ENCODE measurements around the gene OR52A1.
"Not testable (repeated sequence)": the region's sequence is repeated elsewhere in the genome, so short reads cannot be mapped to it uniquely, and the experiment has no call there.

OR52A1 gene

GRCh38 chr11:5154657-5155056, at the start of gene OR52A1:
Gene OR52A1 (minus strand): TSS chr11:5154757. CDS start chr11:5152369, 2,388 bp downstream.
- DNase-seq: no peak

GRCh38 chr11:5203366-5203765, 48.8 kb upstream of the OR52A1 start:
- DNase-seq: no peak

- DNase-seq: no peak
Observed at GRCh38 chr11:5200582-5200981, 46.0 kb upstream of the OR52A1 start, which contains the start of gene OR51V1. Gene OR51V1 (minus strand): TSS chr11:5200682. CDS start chr11:5200682, 0 bp downstream.

GRCh38 chr11:5198285-5198684, 43.7 kb upstream of the OR52A1 start:
- no peak for DNase-seq

GRCh38 chr11:5197536-5197935, 43.0 kb upstream of the OR52A1 start:
- no peak for DNase-seq

- no peak for DNase-seq
Observed at GRCh38 chr11:5196731-5197130, 42.2 kb upstream of the OR52A1 start.

- no peak for DNase-seq
Observed at GRCh38 chr11:5196067-5196466, 41.5 kb upstream of the OR52A1 start.

GRCh38 chr11:5192738-5193137, 38.2 kb upstream of the OR52A1 start:
- DNase-seq: no peak

GRCh38 chr11:5188201-5188600, 33.6 kb upstream of the OR52A1 start:
- DNase-seq: no peak

GRCh38 chr11:5178046-5178837, 23.7 kb upstream of the OR52A1 start:
- DNase-seq: no peak

- no peak for DNase-seq
Observed at GRCh38 chr11:5174934-5175333, 20.4 kb upstream of the OR52A1 start.

- DNase-seq: no peak
Observed at GRCh38 chr11:5171856-5172255, 17.3 kb upstream of the OR52A1 start.

GRCh38 chr11:5165898-5166297, 11.3 kb upstream of the OR52A1 start:
- not testable (repeated sequence) for DNase-seq

- not testable (repeated sequence) for DNase-seq
Observed at GRCh38 chr11:5164807-5165206, 10.2 kb upstream of the OR52A1 start.

GRCh38 chr11:5161045-5161444, 6.5 kb upstream of the OR52A1 start:
- not testable (repeated sequence) for DNase-seq

- not testable (repeated sequence) for DNase-seq
Observed at GRCh38 chr11:5160217-5160616, 5.7 kb upstream of the OR52A1 start.

GRCh38 chr11:5159806-5160205, 5.2 kb upstream of the OR52A1 start:
- no peak for DNase-seq

GRCh38 chr11:5153574-5154431, 754 bp downstream of the OR52A1 start:
- DNase-seq: no peak

GRCh38 chr11:5151713-5152153, 2.8 kb downstream of the OR52A1 start:
- no peak for DNase-seq

GRCh38 chr11:5144206-5144605, 10.4 kb downstream of the OR52A1 start:
- not testable (repeated sequence) for DNase-seq

- no peak for DNase-seq
Observed at GRCh38 chr11:5137996-5138395, 16.6 kb downstream of the OR52A1 start, which contains the start of gene OR52A5. Gene OR52A5 (minus strand): TSS chr11:5138356. CDS start chr11:5132642, 5,714 bp downstream.

GRCh38 chr11:5137014-5137413, 17.5 kb downstream of the OR52A1 start:
- no peak for DNase-seq

- DNase-seq: no peak
Observed at GRCh38 chr11:5136261-5136660, 18.3 kb downstream of the OR52A1 start.

Measured in activated T-cell treated with anti-CD3 and anti-CD28 coated beads for 4 hours (primary cell).